Measurements from ENCODE around the gene SMYD3. TPM values are rescaled to one million over a fixed set of nuclear protein-coding genes. Genes with fewer than 3 reads are reported as not detected.
"Not testable (repeated sequence)": the region's sequence is repeated elsewhere in the genome, so short reads cannot be mapped to it uniquely, and the experiment has no call there.

Gene SMYD3
- total RNA-seq, 1 donor from 2014 or later: 22.3 TPM

DNA sequence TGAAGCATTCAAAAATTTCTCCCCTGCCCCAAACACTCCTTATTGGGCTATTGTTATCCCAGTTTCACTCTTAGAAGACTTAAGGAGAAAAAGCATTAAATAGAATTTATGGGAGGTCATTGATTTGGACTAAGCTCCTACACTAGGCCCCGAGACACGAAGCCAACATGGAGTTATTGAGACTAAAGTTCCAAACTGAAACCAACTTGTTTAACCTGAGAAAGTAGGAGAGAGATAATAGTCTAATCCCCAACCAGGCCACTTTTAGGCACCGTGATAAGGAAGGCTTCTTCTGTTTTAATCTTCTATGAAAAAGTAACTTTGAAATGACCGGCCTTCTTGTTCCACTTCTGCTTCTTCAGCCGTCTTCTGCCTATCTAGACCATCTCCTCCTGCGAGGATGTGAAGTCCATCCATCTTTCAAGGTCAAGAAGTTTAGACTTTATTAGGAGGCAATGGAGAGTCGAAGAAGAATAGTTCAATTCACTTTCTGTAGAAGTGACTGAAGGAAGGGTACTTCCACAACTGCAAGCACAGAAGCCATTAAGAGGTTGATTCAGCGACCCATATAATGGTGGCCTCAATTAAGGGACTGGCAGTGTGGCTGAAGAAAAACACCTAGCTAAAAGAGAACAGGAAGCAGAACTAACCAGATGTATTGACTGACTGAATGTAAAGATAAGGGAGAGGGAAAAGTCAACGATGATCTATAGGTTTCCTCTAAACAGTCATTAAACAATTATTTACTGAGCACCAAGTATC, 428.8 kb downstream of the SMYD3 start:
- H3K27me3 ChIP-seq: no peaks in the 10 kb centered on the region
- intact Hi-C loops (cut with DNase I): no loop called here
- TF ChIP-seq, protein P1, sequence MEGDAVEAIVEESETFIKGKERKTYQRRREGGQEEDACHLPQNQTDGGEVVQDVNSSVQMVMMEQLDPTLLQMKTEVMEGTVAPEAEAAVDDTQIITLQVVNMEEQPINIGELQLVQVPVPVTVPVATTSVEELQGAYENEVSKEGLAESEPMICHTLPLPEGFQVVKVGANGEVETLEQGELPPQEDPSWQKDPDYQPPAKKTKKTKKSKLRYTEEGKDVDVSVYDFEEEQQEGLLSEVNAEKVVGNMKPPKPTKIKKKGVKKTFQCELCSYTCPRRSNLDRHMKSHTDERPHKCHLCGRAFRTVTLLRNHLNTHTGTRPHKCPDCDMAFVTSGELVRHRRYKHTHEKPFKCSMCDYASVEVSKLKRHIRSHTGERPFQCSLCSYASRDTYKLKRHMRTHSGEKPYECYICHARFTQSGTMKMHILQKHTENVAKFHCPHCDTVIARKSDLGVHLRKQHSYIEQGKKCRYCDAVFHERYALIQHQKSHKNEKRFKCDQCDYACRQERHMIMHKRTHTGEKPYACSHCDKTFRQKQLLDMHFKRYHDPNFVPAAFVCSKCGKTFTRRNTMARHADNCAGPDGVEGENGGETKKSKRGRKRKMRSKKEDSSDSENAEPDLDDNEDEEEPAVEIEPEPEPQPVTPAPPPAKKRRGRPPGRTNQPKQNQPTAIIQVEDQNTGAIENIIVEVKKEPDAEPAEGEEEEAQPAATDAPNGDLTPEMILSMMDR (IDR thresholded peaks at IDR 0.05): no peak
- TF ChIP-seq POLR2AphosphoS5 (IDR thresholded peaks at IDR 0.05; ENCODE audit: insufficient read depth in 1 of 2, low read depth in 1 of 2): no peak
- no peak for TF ChIP-seq POLR2A (IDR thresholded peaks at IDR 0.05)
- no peak for DNase-seq (ENCODE audit: extremely low spot score in 2 of 2)
- H3K4me3 ChIP-seq: no peak overlapping the region
- H3K27ac ChIP-seq: no peak overlapping the region
- no peaks in the 10 kb centered on the region for H3K4me1 ChIP-seq
- no peaks in the 10 kb centered on the region for H3K36me3 ChIP-seq
- H3K9me3 ChIP-seq: peaks cover 4% of the 10 kb centered on the region

- intact Hi-C loops (cut with DNase I): no loop called here
- TF ChIP-seq POLR2A (IDR thresholded peaks at IDR 0.05) (no peak), POLR2AphosphoS5 (IDR thresholded peaks at IDR 0.05; ENCODE audit: insufficient read depth in 1 of 2, low read depth in 1 of 2) (no peak)
- TF ChIP-seq, protein P1 (IDR thresholded peaks at IDR 0.05): no peak
- Histone ChIP-seq H3K4me1 (no peaks in the 10 kb centered on the region), H3K36me3 (no peaks in the 10 kb centered on the region), H3K4me3 (no peak overlapping the region), H3K27me3 (no peaks in the 10 kb centered on the region), H3K9me3 (peaks cover 4% of the 10 kb centered on the region), H3K27ac (no peak overlapping the region)
- DNase-seq (ENCODE audit: extremely low spot score in 2 of 2): no peak
These were observed 429.6 kb downstream of the SMYD3 start for GRCh38 chr1:246077476-246077875.

DNA sequence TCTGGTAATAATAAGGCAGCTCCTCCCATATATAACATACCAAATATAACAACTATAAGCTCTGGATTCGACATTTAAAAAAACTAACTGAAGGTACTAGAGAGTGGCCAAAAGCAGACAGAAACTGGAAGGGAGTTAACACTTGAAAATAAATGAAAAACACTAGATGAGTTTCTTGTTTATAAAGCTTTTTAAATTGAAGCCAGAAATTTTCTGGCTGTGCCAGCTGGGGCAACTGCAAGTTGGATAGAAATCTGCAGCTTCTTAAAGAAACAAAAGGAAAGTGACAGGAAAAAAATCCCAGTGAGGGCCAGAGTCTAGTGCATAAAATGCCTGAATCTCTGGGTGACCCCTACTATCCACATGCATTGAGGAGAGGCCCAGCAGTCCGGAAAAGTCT, 432.7 kb downstream of the SMYD3 start:
- Histone ChIP-seq H3K36me3 (no peaks in the 10 kb centered on the region), H3K27me3 (no peaks in the 10 kb centered on the region), H3K9me3 (no peaks in the 10 kb centered on the region), H3K4me3 (no peak overlapping the region), H3K4me1 (no peaks in the 10 kb centered on the region), H3K27ac (no peak overlapping the region)
- TF ChIP-seq POLR2A (IDR thresholded peaks at IDR 0.05): no peak
- TF ChIP-seq POLR2AphosphoS5 (IDR thresholded peaks at IDR 0.05; ENCODE audit: insufficient read depth in 1 of 2, low read depth in 1 of 2): no peak
- TF ChIP-seq, protein P1 (IDR thresholded peaks at IDR 0.05): no peak
- intact Hi-C loops (cut with DNase I): no loop called here
- no peak for DNase-seq (ENCODE audit: extremely low spot score in 2 of 2)

DNA sequence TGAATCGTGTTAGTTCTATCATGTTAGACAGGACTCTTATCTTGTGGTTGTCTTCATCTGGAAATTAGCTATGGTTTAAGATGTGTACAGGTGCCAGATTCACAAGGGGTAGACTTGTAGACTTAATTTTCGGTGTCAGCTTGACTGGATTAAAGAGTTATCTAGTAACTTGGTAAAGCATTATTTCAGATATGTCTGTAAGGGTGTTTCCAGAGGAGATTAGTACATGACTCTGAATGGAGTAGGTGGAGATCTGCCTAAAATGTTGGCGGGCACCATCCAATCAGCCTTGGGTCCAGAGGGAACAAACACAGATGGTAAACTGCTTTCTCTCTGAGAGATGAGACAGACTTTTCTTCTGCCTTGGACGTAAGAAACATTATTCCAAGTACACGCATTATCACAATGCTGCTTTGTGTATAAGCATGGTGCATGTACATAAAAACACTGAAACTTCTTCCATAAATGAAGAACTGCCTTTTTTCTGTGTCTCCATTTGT, 434.6 kb downstream of the SMYD3 start:
- intact Hi-C loops (cut with DNase I): no loop called here
- TF ChIP-seq POLR2A (IDR thresholded peaks at IDR 0.05): no peak
- TF ChIP-seq, protein P1 (IDR thresholded peaks at IDR 0.05): no peak
- TF ChIP-seq POLR2AphosphoS5 (IDR thresholded peaks at IDR 0.05; ENCODE audit: insufficient read depth in 1 of 2, low read depth in 1 of 2): no peak
- no peak for DNase-seq (ENCODE audit: extremely low spot score in 2 of 2)
- Histone ChIP-seq H3K27ac (no peak overlapping the region), H3K27me3 (no peaks in the 10 kb centered on the region), H3K36me3 (no peaks in the 10 kb centered on the region), H3K4me1 (peaks cover 7% of the 10 kb centered on the region), H3K4me3 (no peak overlapping the region), H3K9me3 (no peaks in the 10 kb centered on the region)

- DNase-seq (ENCODE audit: extremely low spot score in 2 of 2); H3K4me1 ChIP-seq; H3K4me3 ChIP-seq; H3K9me3 ChIP-seq; H3K27me3 ChIP-seq; H3K36me3 ChIP-seq; intact Hi-C loops (cut with DNase I); H3K27ac ChIP-seq: not testable (repeated sequence)
These were observed 435.1 kb downstream of the SMYD3 start for GRCh38 chr1:246071981-246072380.

- H3K9me3 ChIP-seq; H3K27me3 ChIP-seq; intact Hi-C loops (cut with DNase I); H3K36me3 ChIP-seq; H3K4me3 ChIP-seq; H3K27ac ChIP-seq; DNase-seq (ENCODE audit: extremely low spot score in 2 of 2); H3K4me1 ChIP-seq: not testable (repeated sequence)
These were observed 435.5 kb downstream of the SMYD3 start for GRCh38 chr1:246071561-246071960.
